Endometrium (tissue), 2 donors: ENCODE data around the gene ZNF100.
"Not testable (repeated sequence)": the region's sequence is repeated elsewhere in the genome, so short reads cannot be mapped to it uniquely, and the experiment has no call there.

ENCODE experiments used
- FAIRE-seq: peaks from 2 replicates; lab custom pipeline; 2012; peaks lifted over from hg19 to GRCh38; lab: Jason Lieb, UNC
- donor health status: control.
- donor health status: control.

Gene ZNF100

DNA sequence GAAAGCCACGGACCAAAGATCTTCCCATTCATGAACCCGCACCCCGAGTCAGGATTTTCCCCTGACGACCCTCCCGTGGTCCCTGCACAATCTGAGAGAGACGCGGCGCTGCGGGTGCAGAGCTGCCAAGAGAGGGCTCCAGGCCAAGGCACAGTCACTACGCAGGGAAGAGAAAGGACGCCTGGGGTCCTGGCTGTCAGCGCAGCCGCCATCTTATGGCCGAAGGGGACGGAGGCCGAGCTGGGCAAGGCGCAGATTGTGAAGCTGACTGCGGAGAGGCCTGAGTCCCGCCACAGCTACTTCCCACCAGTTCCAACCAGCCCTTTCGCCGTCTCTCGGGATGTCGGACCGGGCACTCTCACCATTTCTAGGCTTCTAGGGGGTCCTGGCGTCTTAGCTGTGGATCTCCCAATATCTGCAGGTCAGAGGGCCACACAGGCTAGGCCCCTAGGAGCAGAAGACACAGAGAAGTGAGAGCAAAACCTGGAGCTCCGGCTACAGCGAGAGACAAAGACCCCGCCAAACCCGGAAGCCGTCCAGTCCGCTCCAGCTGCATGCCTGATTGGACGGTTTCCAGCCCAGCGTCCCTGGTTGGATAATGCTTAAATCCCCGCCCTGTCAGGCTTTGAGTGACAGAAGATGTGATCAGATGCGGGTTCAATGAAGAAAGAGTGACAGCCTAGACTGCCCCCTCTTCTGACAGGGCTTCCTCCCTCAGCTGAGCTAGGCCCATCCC is at the start of gene ZNF100:
TSS of gene ZNF100 (minus strand) at position 515 of the 736 bp plus-strand sequence. CDS start at position 365, 150 bp downstream.
- FAIRE-seq = peak; percentile 77

- FAIRE-seq = no peak
Measured at GRCh38 chr19:21812448-21812847, 45.1 kb upstream of the ZNF100 start.

DNA sequence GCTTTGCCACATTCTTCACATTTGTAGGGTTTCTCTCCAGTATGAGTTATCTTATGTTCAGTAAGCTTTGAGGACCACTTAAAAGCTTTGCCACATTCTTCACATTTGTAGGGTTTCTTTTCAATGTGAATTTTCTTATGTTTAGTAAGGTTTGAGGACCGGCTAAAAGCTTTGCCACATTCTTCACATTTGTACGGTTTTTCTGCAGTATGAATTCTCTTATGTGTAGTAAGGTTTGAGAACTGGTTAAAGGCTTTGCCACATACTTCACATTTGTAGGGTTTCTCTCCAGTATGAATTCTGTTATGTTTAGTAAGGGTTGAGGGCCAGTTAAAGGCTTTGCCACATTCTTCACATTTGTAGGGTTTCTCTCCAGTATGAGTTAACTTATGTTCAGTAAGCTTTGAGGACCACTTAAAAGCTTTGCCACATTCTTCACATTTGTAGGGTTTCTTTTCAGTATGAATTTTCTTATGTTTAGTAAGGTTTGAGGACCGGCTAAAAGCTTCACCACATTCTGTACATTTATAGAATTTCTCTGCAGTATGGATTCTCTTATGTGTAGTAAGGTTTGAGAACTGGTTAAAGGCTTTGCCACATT is 41.1 kb upstream of the ZNF100 start:
- not testable (repeated sequence) for FAIRE-seq

DNA sequence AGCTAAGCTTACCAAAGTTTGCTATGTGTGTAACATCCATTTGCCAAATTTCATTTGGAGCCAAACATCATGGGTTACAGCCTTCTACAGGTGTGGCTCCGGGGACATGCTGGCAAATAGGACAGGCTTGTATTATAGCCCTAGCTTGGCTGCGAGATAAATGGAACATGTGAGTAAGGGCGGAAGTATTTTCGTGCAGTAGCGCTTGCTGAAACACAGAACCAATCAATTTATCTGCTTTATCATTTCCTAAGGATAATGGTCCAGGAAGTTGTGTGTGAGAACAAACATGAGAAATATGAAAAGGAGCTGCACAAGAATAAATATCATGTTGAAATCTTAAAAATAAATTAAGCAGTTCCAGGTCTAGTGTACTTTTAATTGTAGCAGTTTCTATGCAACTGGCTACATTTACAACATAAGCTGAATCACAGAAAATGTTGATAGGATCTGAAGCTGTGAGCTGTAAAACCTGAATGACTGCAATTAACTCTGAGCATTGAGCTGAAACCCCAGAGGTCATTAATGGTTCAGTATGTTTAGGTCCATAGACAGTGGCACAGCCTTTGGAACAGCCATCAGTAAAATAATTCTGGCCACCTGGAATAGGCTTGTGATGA is 22.2 kb upstream of the ZNF100 start:
- no peak for FAIRE-seq

- no peak for FAIRE-seq
Measured at GRCh38 chr19:21786936-21787335, 19.6 kb upstream of the ZNF100 start.

- not testable (repeated sequence) for FAIRE-seq
Measured at GRCh38 chr19:21775792-21776191, 8.4 kb upstream of the ZNF100 start.

DNA sequence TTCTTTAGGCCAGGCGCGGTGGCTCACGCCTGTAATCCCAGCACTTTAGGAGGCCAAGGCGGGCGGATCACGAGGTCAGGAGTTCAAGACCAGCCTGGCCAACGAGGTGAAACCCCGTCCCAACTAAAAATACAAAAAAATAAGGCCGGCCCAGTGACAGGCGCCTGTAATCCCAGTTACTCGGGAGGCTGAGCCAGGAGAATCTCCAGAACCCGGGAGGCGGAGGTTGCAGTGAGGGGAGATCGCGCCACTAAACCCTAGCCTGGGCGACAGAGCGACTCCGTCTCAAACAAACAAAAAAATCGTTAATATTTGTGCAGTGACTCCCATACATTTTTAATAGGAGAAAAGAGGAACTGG is 694 bp downstream of the ZNF100 start:
- FAIRE-seq = not testable (repeated sequence)

- FAIRE-seq = no peak
Measured at GRCh38 chr19:21765151-21765550, 2.2 kb downstream of the ZNF100 start.

GRCh38 chr19:21761547-21761946 is 5.8 kb downstream of the ZNF100 start:
- FAIRE-seq = not testable (repeated sequence)

GRCh38 chr19:21758296-21758695 is 9.1 kb downstream of the ZNF100 start:
- FAIRE-seq = no peak

- not testable (repeated sequence) for FAIRE-seq
Measured at GRCh38 chr19:21755555-21755954, 11.8 kb downstream of the ZNF100 start.

GRCh38 chr19:21751384-21751783 is 16.0 kb downstream of the ZNF100 start:
- FAIRE-seq = no peak

DNA sequence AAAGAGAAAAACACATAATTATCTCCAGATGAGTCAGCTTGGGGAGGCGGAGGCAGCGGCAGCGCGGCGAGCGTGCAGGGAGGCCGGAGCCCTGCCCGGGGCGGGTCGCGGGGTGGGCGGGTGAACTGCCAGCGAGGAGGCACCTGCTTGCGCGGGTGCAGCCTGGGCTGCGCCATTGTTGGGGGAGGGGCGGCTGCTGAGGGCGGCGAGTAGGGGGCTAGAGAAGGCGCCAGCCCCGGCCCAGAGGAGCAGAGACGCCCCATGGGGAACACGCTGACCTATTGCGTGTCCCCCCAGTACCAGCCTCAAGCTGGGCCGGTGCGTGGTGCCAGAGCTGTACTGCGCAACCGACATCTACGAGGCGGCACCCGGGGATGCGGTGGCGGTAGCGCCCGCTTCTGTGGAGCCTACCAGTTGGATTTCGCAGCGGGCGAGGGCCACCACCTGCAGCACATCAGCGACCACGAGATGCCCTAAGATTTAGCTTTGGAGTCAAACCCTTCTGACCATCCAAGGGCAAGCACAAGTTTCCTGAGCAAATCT is 16.7 kb downstream of the ZNF100 start:
- no peak for FAIRE-seq

- no peak for FAIRE-seq
Measured at GRCh38 chr19:21749090-21749489, 18.3 kb downstream of the ZNF100 start.

DNA sequence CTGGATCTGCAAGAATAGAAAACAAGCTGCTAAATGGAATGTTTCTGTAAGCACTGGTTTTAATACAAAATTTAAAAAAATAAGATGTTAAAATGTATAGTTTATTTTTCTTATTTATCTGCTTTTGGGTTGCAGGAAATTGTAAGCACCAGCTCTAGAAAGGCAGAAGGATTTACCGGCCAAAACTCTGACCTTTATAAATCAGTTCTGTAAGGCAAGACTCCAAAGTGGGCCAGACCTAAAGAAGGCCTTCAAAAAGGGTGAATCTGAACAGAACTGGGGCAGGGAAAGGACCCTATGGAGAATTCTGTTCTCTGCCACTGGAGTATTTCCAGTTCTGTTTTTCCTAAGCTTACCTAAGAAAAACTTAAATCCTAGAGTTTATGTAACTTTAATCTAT is 19.3 kb downstream of the ZNF100 start:
- FAIRE-seq = no peak

DNA sequence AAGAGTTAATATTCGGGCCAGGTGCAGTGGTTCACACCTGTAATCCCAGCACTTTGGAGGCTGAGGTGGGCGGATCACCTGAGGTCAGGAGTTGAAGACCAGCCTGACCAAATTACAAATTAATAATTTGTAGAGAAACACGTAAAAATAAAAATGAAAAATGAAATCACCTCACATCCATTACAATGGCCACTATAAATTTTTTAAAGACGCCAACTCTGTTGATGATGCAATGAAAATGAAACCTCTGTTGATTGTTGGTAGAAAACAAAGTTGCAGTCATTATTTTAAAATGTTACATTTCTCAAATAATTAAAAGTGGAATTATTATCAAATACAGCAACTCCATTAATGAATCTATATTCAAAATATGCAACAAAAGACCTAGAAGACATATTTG is 26.8 kb downstream of the ZNF100 start:
- FAIRE-seq = peak; percentile 65

DNA sequence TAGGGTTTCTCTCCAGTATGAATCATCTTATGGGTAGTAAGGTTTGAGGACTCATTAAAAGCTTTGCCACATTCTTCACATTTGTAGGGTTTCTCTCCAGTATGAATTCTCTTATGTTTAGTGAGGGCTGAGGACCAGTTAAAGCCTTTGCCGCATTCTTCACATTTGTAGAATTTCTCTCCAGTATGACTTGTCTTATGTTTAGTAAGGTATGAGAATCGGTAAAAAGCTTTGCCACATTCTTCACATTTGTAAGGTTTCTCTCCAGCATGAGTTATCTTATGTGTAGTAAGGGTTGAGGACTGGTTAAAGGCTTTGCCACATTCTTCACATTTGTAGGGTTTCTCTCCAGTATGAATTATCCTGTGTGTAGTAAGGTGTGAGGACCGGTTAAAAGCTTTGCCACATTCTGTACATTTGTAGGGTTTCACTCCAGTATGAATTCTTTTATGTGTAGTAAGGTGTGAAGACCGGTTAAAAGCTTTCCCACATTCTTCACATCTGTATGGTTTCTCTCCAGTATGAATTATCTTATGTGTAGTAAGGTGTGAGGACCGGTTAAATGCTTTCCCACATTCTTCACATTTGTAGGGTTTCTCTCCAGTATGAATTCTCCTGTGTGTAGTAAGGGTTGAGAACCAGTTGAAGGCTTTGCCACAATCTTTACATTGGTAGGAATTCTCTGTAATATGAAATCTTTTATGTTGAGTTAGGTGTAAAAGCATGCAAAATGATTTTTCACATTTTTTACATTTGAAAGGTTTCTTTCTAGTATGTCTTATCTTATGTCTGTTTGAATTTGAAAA is 40.2 kb downstream of the ZNF100 start:
- not testable (repeated sequence) for FAIRE-seq

- FAIRE-seq = peak; percentile 54
Measured at GRCh38 chr19:21713761-21714160, 53.6 kb downstream of the ZNF100 start.

DNA sequence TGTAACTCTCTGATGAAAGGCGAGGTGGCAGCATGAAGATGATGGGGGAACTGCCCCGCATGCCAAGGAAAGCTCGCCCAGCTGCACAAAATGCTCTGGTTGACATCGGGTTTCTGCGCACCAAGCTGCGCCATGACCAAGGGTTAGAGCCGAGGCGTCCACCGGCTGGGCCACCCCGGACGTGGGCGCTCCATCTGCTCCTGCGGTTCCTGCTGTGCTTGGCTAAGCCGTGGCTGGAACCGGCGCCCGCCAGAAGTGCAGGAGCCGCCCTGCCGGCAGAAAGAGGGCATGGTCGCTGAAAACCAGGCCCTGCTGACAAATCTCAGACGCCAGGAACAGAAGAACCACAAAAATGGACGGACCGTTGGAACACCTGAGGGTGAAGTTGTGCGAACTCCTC is 57.9 kb downstream of the ZNF100 start:
- FAIRE-seq = no peak

DNA sequence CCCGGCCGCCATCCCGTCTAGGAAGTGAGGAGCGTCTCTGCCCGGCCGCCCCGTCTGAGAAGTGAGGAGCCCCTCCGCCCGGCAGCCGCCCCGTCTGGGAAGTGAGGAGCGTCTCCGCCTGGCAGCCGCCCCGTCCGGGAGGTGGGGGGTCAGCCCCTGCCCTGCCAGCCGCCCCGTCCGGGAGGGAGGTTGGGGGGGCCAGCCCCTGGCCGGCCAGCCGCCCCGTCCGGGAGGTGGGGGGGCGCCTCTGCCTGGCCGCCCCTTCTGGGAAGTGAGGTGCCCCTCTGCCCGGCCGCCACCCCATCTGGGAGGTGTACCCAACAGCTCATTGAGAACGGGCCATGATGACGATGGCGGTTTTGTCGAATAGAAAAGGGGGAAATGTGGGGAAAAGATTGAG is 59.5 kb downstream of the ZNF100 start:
- not testable (repeated sequence) for FAIRE-seq

GRCh38 chr19:21707065-21707464 is 60.3 kb downstream of the ZNF100 start:
- FAIRE-seq = no peak

DNA sequence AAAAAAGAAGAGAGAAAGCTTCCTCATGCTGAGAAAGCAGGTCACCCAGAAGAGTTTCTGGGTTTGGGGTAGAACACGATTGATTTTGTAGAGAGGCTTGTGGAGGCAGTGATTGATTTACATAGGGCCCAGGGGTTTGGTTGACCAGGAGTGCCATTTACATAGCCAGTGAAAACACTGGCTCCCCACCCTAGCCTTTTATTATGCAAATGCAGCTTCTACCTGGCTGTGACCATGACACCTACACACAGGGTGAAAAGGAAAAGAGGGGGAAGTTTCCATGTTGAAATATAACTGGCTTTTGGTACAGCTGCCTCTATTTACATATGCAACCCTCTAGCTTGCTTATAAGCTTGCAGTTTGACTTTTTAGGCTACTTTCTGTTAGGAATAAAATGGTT is 62.0 kb downstream of the ZNF100 start:
- no peak for FAIRE-seq
